ENCODE data around the gene HSH2D.

DNA sequence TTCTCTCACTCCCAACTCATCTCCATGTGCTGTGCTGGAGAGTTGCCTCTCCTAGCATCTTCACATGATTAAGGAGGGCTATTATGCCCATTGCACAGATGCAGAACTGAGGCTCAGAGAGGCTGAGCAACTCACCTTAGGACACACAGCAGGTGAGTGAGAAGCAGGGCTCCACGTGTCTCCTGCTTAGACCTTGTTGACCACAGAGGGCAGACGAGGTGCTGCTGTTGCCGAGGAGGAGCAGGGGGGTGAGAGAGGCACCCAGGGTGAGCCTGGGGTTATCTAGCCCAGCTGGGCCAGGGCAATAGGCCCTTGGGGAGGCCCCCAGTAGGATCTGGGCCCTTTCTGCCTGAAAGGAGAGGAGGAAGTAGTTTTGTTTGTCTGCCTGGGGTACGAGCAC is 2.4 kb upstream of the HSH2D start:
- TF ChIP-seq CTCF (IDR thresholded peaks at IDR 0.05) (no peak), POLR2A (IDR thresholded peaks at IDR 0.05) (no peak), EP300 (IDR thresholded peaks at IDR 0.05) (no peak)

Measured in ovary (tissue), 3 donors.